KMS-11 (cell line): ENCODE results near the gene ATP9B.

Source experiments
- H2AFZ ChIP-seq: fragments of 200-600 bp; sonication (generic); 2 replicates; pipeline ENCODE4 v1.6.1; 2016; ENCODE audit warnings: antibody characterized with exemption, mixed run types, low read depth
- H3K27ac ChIP-seq: fragments of 200-600 bp; sonication (generic); 2 replicates; pipeline ENCODE4 v1.6.1; 2016; ENCODE audit warnings: mild to moderate bottlenecking, mixed run types
- H3K27me3 ChIP-seq: fragments of 200-600 bp; sonication (generic); 2 replicates; pipeline ENCODE4 v1.6.1; 2017; ENCODE audit warnings: mild to moderate bottlenecking, low read depth, mixed run types, moderate library complexity; ENCODE audit not compliant: insufficient read depth
- H3K36me3 ChIP-seq: fragments of 200-600 bp; sonication (generic); 2 replicates; pipeline ENCODE4 v1.6.1; 2017; ENCODE audit warnings: mild to moderate bottlenecking, mixed run types; ENCODE audit not compliant: insufficient read depth
- H3K4me1 ChIP-seq: fragments of 200-600 bp; sonication (generic); 2 replicates; pipeline ENCODE4 v1.6.1; 2016; ENCODE audit warnings: mild to moderate bottlenecking, low read depth, mixed run types; ENCODE audit not compliant: poor library complexity, severe bottlenecking
- H3K4me2 ChIP-seq: fragments of 200-600 bp; sonication (generic); 2 replicates; pipeline ENCODE4 v1.7.0; 2016; ENCODE audit warnings: mild to moderate bottlenecking, mixed run types
- H3K4me3 ChIP-seq: fragments of 200-600 bp; sonication (generic); IDR thresholded peaks from 2 replicates; pipeline ENCODE4 v1.6.1; 2017; ENCODE audit warnings: low read depth, low read length, mixed read lengths; ENCODE audit not compliant: insufficient read depth
- H3K79me2 ChIP-seq: fragments of 200-600 bp; sonication (generic); 2 replicates; pipeline ENCODE4 v1.6.1; 2016; ENCODE audit warnings: low read depth, mixed run types; ENCODE audit not compliant: insufficient read depth
- H3K9ac ChIP-seq: fragments of 200-600 bp; sonication (generic); 2 replicates; pipeline ENCODE4 v1.6.1; 2016; ENCODE audit warnings: mild to moderate bottlenecking, mixed run types
- H4K20me1 ChIP-seq: fragments of 200-600 bp; sonication (generic); 2 replicates; pipeline ENCODE4 v1.6.1; 2016; ENCODE audit warnings: mild to moderate bottlenecking, mixed run types; ENCODE audit not compliant: insufficient read depth
- TF ChIP-seq, protein P1 (sequence below): fragments of 200-600 bp; sonication (generic); conservative IDR thresholded peaks from 2 replicates; pipeline ENCODE4 v1.6.1; 2017; ENCODE audit warnings: low read depth, mild to moderate bottlenecking, antibody characterized with exemption, low read length, moderate library complexity, mixed read lengths

The ATP9B gene

DNA sequence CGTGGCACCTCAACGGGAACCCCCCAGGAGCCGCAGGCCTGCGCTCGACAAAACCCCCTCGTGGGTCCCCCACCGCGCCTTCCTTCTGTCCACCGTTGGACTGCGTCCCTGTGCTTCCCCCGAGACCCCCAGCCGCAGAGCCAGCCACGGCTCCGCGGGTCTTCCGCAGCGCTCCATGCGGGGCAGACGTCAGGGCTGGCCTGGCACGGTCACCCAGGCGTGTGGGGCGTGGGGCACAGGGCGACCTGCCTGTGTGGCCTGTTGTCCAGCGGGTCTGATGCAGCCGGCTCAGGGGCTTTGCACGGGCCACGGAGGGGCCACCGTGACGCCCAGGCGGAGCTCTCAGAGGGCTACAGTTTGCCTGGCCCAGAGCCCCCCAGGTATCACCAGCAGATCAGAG, 337.5 kb downstream of the ATP9B start:
- H3K27ac ChIP-seq: no peak overlapping the region
- TF ChIP-seq, protein P1, sequence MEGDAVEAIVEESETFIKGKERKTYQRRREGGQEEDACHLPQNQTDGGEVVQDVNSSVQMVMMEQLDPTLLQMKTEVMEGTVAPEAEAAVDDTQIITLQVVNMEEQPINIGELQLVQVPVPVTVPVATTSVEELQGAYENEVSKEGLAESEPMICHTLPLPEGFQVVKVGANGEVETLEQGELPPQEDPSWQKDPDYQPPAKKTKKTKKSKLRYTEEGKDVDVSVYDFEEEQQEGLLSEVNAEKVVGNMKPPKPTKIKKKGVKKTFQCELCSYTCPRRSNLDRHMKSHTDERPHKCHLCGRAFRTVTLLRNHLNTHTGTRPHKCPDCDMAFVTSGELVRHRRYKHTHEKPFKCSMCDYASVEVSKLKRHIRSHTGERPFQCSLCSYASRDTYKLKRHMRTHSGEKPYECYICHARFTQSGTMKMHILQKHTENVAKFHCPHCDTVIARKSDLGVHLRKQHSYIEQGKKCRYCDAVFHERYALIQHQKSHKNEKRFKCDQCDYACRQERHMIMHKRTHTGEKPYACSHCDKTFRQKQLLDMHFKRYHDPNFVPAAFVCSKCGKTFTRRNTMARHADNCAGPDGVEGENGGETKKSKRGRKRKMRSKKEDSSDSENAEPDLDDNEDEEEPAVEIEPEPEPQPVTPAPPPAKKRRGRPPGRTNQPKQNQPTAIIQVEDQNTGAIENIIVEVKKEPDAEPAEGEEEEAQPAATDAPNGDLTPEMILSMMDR: no peak
- H4K20me1 ChIP-seq: no peaks in the 10 kb centered on the region
- H3K4me2 ChIP-seq: no peak overlapping the region
- no peak overlapping the region for H2AFZ ChIP-seq
- H3K36me3 ChIP-seq: no peaks in the 10 kb centered on the region
- H3K4me3 ChIP-seq: no peak overlapping the region
- H3K4me1 ChIP-seq: no peaks in the 10 kb centered on the region
- H3K79me2 ChIP-seq: no peaks in the 10 kb centered on the region; the same call in 1 of the 2 replicates
- H3K27me3 ChIP-seq: no peaks in the 10 kb centered on the region
- no peak overlapping the region for H3K9ac ChIP-seq

DNA sequence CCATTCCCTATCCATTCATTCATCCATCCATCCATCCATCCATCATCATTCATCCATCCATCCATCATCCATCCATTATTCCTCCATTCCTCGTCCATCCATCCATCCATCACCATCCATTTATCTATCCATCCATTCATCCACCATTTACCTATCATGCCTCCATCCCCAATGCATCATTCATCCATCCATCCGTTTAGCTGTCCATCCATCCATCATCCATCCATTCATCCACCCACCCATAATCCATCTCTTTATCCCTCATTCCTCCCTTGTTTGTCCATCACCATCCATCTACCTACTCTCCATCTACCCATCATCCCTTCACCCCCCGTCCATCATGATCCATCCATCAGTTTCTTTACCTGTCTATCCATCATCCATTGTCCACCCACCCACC, 340.1 kb downstream of the ATP9B start:
- H3K27me3 ChIP-seq: no peaks in the 10 kb centered on the region
- TF ChIP-seq, protein P1: no peak
- no peak overlapping the region for H3K27ac ChIP-seq
- H3K79me2 ChIP-seq: no peaks in the 10 kb centered on the region; the same call in 1 of the 2 replicates
- no peaks in the 10 kb centered on the region for H3K36me3 ChIP-seq
- no peak overlapping the region for H3K4me3 ChIP-seq
- H2AFZ ChIP-seq: no peak overlapping the region
- no peak overlapping the region for H3K4me2 ChIP-seq
- no peaks in the 10 kb centered on the region for H4K20me1 ChIP-seq
- H3K9ac ChIP-seq: no peak overlapping the region
- H3K4me1 ChIP-seq: no peaks in the 10 kb centered on the region

GRCh38 chr18:79410171-79410641, 341.0 kb downstream of the ATP9B start:
- Histone ChIP-seq H3K4me2 (no peak overlapping the region), H3K9ac (no peak overlapping the region), H2AFZ (no peak overlapping the region), H3K36me3 (no peaks in the 10 kb centered on the region), H3K79me2 (no peaks in the 10 kb centered on the region), H3K4me3 (no peak overlapping the region), H3K4me1 (no peaks in the 10 kb centered on the region), H3K27me3 (no peaks in the 10 kb centered on the region), H4K20me1 (no peaks in the 10 kb centered on the region), H3K27ac (no peak overlapping the region)
- TF ChIP-seq, protein P1: no peak

GRCh38 chr18:79410731-79411613, 341.8 kb downstream of the ATP9B start:
- Histone ChIP-seq H3K27me3 (no peaks in the 10 kb centered on the region), H3K4me3 (no peak overlapping the region), H3K4me1 (no peaks in the 10 kb centered on the region), H3K4me2 (no peak overlapping the region), H3K79me2 (no peaks in the 10 kb centered on the region), H3K9ac (no peak overlapping the region), H2AFZ (no peak overlapping the region), H3K36me3 (no peaks in the 10 kb centered on the region), H3K27ac (no peak overlapping the region), H4K20me1 (no peaks in the 10 kb centered on the region)
- TF ChIP-seq, protein P1: no peak
